Naive thymus-derived CD4-positive, alpha-beta T cell (primary cell): ENCODE data around the gene HLA-DOA. TPM values are rescaled to one million over a fixed set of nuclear protein-coding genes. Genes with fewer than 3 reads are reported as not detected.
A peak's percentile ranks its signal among the peaks of the same experiment; 100 is the strongest.

Experiments
- ATAC-seq: fragments of 150-1000 bp; cut with Tn5 transposase; 2 replicates; pipeline ENCODE4 v1.10.0; 2021; ENCODE audit warnings: mild to moderate bottlenecking, moderate library complexity
- CTCF ChIA-PET: fragments of 350-600 bp; sonication (Branson Sonifier 250); formaldehyde crosslinking; loops from one replicate; lab custom pipeline; 2021; ENCODE audit warnings: antibody characterized with exemption; lab: Charles Lee
- POLR2A ChIA-PET: fragments of 350-600 bp; sonication (Branson Sonifier 250); formaldehyde crosslinking; loops from one replicate; lab custom pipeline; 2021; ENCODE audit warnings: antibody characterized with exemption, inconsistent platforms; lab: Charles Lee
- DNase-seq, 9 donors: peaks; one replicate each; pipeline versions ENCODE4 v3.0.0 to v3.0.0-alpha.2; 2020 to 2022; ENCODE audit warnings: mixed read lengths in 1 of 9
- H3K27ac ChIP-seq: one replicate; pipeline ENCODE4 v1.7.0; 2013; ENCODE audit warnings: mild to moderate bottlenecking, low read depth, low read length, moderate library complexity
- H3K27me3 ChIP-seq, 2 donors: one replicate each; pipeline ENCODE4 v1.7.0; 2013; ENCODE audit warnings: low read length in 2 of 2, mild to moderate bottlenecking in 2 of 2, moderate library complexity in 2 of 2; ENCODE audit not compliant: control insufficient read depth in 2 of 2, insufficient read depth in 2 of 2
- H3K36me3 ChIP-seq, 3 experiments: 1 replicate in 2 of 3; 2 replicates in 1 of 3; pipeline ENCODE4 v1.7.0; 2013; ENCODE audit warnings: low read length in 3 of 3, mild to moderate bottlenecking in 3 of 3, moderate library complexity in 1 of 3; ENCODE audit not compliant: insufficient read depth in 3 of 3, control insufficient read depth in 2 of 3
- H3K4me1 ChIP-seq, 2 donors: one replicate each; pipeline ENCODE4 v1.7.0; 2013; ENCODE audit warnings: low read length in 2 of 2, mild to moderate bottlenecking in 2 of 2, moderate library complexity in 1 of 2; ENCODE audit not compliant: control insufficient read depth in 2 of 2, insufficient read depth in 2 of 2
- H3K4me3 ChIP-seq: 2 replicates; pipeline ENCODE4 v1.7.0; 2013; ENCODE audit warnings: mild to moderate bottlenecking, low read length
- H3K9me3 ChIP-seq, 3 experiments: 1 replicate in 2 of 3; 2 replicates in 1 of 3; pipeline ENCODE4 v1.7.0; 2013; ENCODE audit warnings: low read length in 3 of 3; ENCODE audit not compliant: control insufficient read depth in 2 of 3
- H3K27ac Mint-ChIP-seq, 9 donors: one replicate each; pipeline ENCODE4 v1.8.0; 2020 to 2022; ENCODE audit warnings: mixed read lengths in 9 of 9, mild to moderate bottlenecking in 8 of 9, moderate library complexity in 5 of 9, inconsistent platforms in 2 of 9
- H3K27me3 Mint-ChIP-seq, 5 donors: one replicate each; pipeline ENCODE4 v1.8.0; 2021 to 2022; ENCODE audit warnings: mixed read lengths in 5 of 5, mild to moderate bottlenecking in 1 of 5
- H3K36me3 Mint-ChIP-seq, 5 donors: one replicate each; pipeline ENCODE4 v1.8.0; 2020 to 2022; ENCODE audit warnings: mixed read lengths in 5 of 5, mild to moderate bottlenecking in 3 of 5, inconsistent platforms in 1 of 5
- H3K4me1 Mint-ChIP-seq, 7 donors: one replicate each; pipeline ENCODE4 v1.8.0; 2020 to 2022; ENCODE audit warnings: mixed read lengths in 7 of 7, mild to moderate bottlenecking in 3 of 7, inconsistent platforms in 1 of 7
- H3K4me3 Mint-ChIP-seq, 10 donors: one replicate each; pipeline ENCODE4 v1.8.0; 2020 to 2022; ENCODE audit warnings: mild to moderate bottlenecking in 10 of 10, mixed read lengths in 10 of 10, moderate library complexity in 6 of 10, inconsistent platforms in 2 of 10
- H3K9me3 Mint-ChIP-seq, 11 donors: one replicate each; pipeline ENCODE4 v1.8.0; 2020 to 2022; ENCODE audit warnings: mixed read lengths in 11 of 11, mild to moderate bottlenecking in 4 of 11, inconsistent platforms in 1 of 11, moderate library complexity in 1 of 11
- intact Hi-C, 2 donors: fragments of 100-400 bp; cut with micrococcal nuclease; formaldehyde crosslinking; loops; one replicate each; pipeline ENCODE4 v1.15.1; 2023
- polyA plus RNA-seq, 2 donors: library from polyadenylated mRNA; unstranded; fragments of 300-500 nt; fragmentation: Illumina TruSeq; gene quantifications; one replicate each; pipeline ENCODE4 v1.2.3, GENCODE V29; 2021
- total RNA-seq, 6 experiments: library from RNA in 5 of 6; stranded (reverse) in 5 of 6; gene quantifications; 1 replicate in 5 of 6; 2 replicates in 1 of 6; pipeline ENCODE4 v1.2.3 and lab custom pipeline; 2021 to 2026

The HLA-DOA gene
- total and polyA plus RNA-seq, 7 experiments from 2014 or later: 3.0 to 10.5 (median 5.4) TPM

GRCh38 chr6:32971581-32972352 is 37.6 kb downstream of the HLA-DOA start:
- peaks cover 31 to 47% (median 40%) of the 10 kb centered on the region in 7 donors for H3K4me1 Mint-ChIP-seq
- H3K4me1 ChIP-seq: peaks cover 26 to 32% of the 10 kb centered on the region in 2 donors
- POLR2A ChIA-PET: interaction anchor here (0.5 to 25.6 kb wide), 76 partner anchors 3 to 1774 kb away, joined by 3 to 638 read pairs (median 4); partner anchors contain the start of genes ABHD16A, ATF6B, B3GALT4 and BAG6
- peaks cover 24 to 45% (median 25%) of the 10 kb centered on the region in 3 experiments for H3K36me3 ChIP-seq
- CTCF ChIA-PET: interaction anchor here (0.7 to 14.2 kb wide), 18 partner anchors 9 to 1195 kb away, joined by 3 to 229 read pairs (median 6); partner anchors contain the start of genes HLA-DMA, HLA-DMB, PSMB8 and PSMB9
- peak overlapping the region; percentile 98 for H3K4me3 ChIP-seq
- H3K27ac ChIP-seq: peak overlapping the region; percentile 94
- peak overlapping the region; percentile 78 to 100 (median 99) for H3K27ac Mint-ChIP-seq
- H3K4me3 Mint-ChIP-seq: peak overlapping the region; percentile 89 to 100 (median 98)
- no peaks in the 10 kb centered on the region for H3K27me3 ChIP-seq
- DNase-seq (peak; percentile 99 to 100 (median 100)), ATAC-seq (peak; percentile 73)
- peaks cover 0 to 5% (median 0%) of the 10 kb centered on the region in 5 donors for H3K27me3 Mint-ChIP-seq
- intact Hi-C loops: loop anchor here (1.0 to 5.0 kb wide), 17 partner anchors 13 to 1614 kb away; partner anchors contain the start of genes CLIC1 (in 2 of the 2), PSMB8 (in 2 of the 2), TAP1 (in 2 of the 2) and ATF6B (in 1 of the 2)
- no peaks in the 10 kb centered on the region for H3K9me3 ChIP-seq
- peaks cover 0 to 22% (median 0%) of the 10 kb centered on the region in 11 donors for H3K9me3 Mint-ChIP-seq
- H3K36me3 Mint-ChIP-seq: peaks cover 10 to 63% (median 31%) of the 10 kb centered on the region in 5 donors

- DNase-seq: no peak
- peaks cover 30 to 45% (median 37%) of the 10 kb centered on the region in 7 donors for H3K4me1 Mint-ChIP-seq
- no peaks in the 10 kb centered on the region for H3K9me3 ChIP-seq
- peaks cover 7 to 57% (median 28%) of the 10 kb centered on the region in 5 donors for H3K36me3 Mint-ChIP-seq
- H3K4me3 ChIP-seq: peak overlapping the region; percentile 98
- H3K36me3 ChIP-seq: peaks cover 19 to 40% (median 20%) of the 10 kb centered on the region in 3 experiments
- peaks cover 28 to 34% of the 10 kb centered on the region in 2 donors for H3K4me1 ChIP-seq
- H3K4me3 Mint-ChIP-seq: peak overlapping the region; percentile 89 to 100 (median 98)
- H3K9me3 Mint-ChIP-seq: peaks cover 0 to 22% (median 0%) of the 10 kb centered on the region in 11 donors
- no peaks in the 10 kb centered on the region for H3K27me3 ChIP-seq
- no peak for ATAC-seq
- ChIA-PET CTCF (interaction anchor here (1.1 to 14.2 kb wide), 13 partner anchors 12 to 132 kb away, joined by 3 to 229 read pairs (median 11); partner anchors contain the start of genes HLA-DMA, HLA-DMB, PSMB8 and TAP2), POLR2A (interaction anchor here (0.6 to 25.6 kb wide), 44 partner anchors 2 to 1780 kb away, joined by 3 to 638 read pairs (median 5); partner anchors contain the start of genes ABHD16A, ATF6B, B3GALT4 and BAG6)
- H3K27me3 Mint-ChIP-seq: peaks cover 0 to 5% (median 0%) of the 10 kb centered on the region in 5 donors
- peak overlapping the region; percentile 78 to 100 (median 99) for H3K27ac Mint-ChIP-seq
- H3K27ac ChIP-seq: peak overlapping the region; percentile 94
- intact Hi-C loops: loop anchor here (1.0 to 5.0 kb wide), 10 partner anchors 118 to 1614 kb away; partner anchors contain the start of genes CLIC1 (in 2 of the 2), TAP1 (in 2 of the 2), ATF6B (in 1 of the 2) and GPSM3 (in 1 of the 2)
Measured at GRCh38 chr6:32971242-32971580, 38.2 kb downstream of the HLA-DOA start.

- ATAC-seq (no peak), DNase-seq (peak; percentile 50 to 82 (median 69))
- peaks cover 6 to 52% (median 22%) of the 10 kb centered on the region in 5 donors for H3K36me3 Mint-ChIP-seq
- H3K9me3 Mint-ChIP-seq: peaks cover 0 to 22% (median 0%) of the 10 kb centered on the region in 11 donors
- H3K27ac ChIP-seq: peak overlapping the region; percentile 94
- peak overlapping the region; percentile 78 to 100 (median 99) for H3K27ac Mint-ChIP-seq
- peak overlapping the region; percentile 98 for H3K4me3 ChIP-seq
- ChIA-PET CTCF (interaction anchor here (0.9 to 14.2 kb wide), 9 partner anchors 14 to 132 kb away, joined by 3 to 229 read pairs (median 7); partner anchors contain the start of genes HLA-DMA, PSMB8 and TAP2), POLR2A (interaction anchor here (0.6 to 25.6 kb wide), 25 partner anchors 2 to 1780 kb away, joined by 3 to 638 read pairs (median 12); partner anchors contain the start of genes ABHD16A, ATF6B, B3GALT4 and BRD2)
- no peaks in the 10 kb centered on the region for H3K9me3 ChIP-seq
- H3K4me1 ChIP-seq: peaks cover 28 to 35% of the 10 kb centered on the region in 2 donors
- H3K4me3 Mint-ChIP-seq: peak overlapping the region; percentile 89 to 100 (median 98)
- intact Hi-C loops: loop anchor here (1.0 to 5.0 kb wide), 10 partner anchors 117 to 1613 kb away; partner anchors contain the start of genes CLIC1 (in 2 of the 2), TAP1 (in 2 of the 2), ATF6B (in 1 of the 2) and GPSM3 (in 1 of the 2)
- H3K36me3 ChIP-seq: peaks cover 13 to 34% (median 14%) of the 10 kb centered on the region in 3 experiments
- H3K27me3 Mint-ChIP-seq: peaks cover 0 to 5% (median 0%) of the 10 kb centered on the region in 5 donors
- no peaks in the 10 kb centered on the region for H3K27me3 ChIP-seq
- peaks cover 28 to 42% (median 37%) of the 10 kb centered on the region in 7 donors for H3K4me1 Mint-ChIP-seq
Measured at GRCh38 chr6:32970413-32971241, 38.8 kb downstream of the HLA-DOA start.

- Mint-ChIP-seq H3K9me3 (peaks cover 0 to 22% (median 0%) of the 10 kb centered on the region in 11 donors), H3K36me3 (peaks cover 6 to 44% (median 16%) of the 10 kb centered on the region in 5 donors), H3K27ac (peak overlapping the region; percentile 78 to 100 (median 98)), H3K4me3 (peak overlapping the region; percentile 86 to 99 (median 96)), H3K4me1 (peaks cover 28 to 43% (median 36%) of the 10 kb centered on the region in 7 donors), H3K27me3 (peaks cover 0 to 5% (median 0%) of the 10 kb centered on the region in 5 donors)
- Histone ChIP-seq H3K4me3 (peak overlapping the region; percentile 98), H3K9me3 (no peaks in the 10 kb centered on the region), H3K36me3 (peaks cover 7 to 28% (median 8%) of the 10 kb centered on the region in 3 experiments), H3K27ac (peak overlapping the region; percentile 94), H3K4me1 (peaks cover 23 to 36% of the 10 kb centered on the region in 2 donors), H3K27me3 (no peaks in the 10 kb centered on the region)
- DNase-seq: peak in 6 of 9 donors; percentile 49 to 77 (median 69)
- intact Hi-C loops: loop anchor here (2.0 to 5.0 kb wide), 12 partner anchors 75 to 1613 kb away; partner anchors contain the start of genes CLIC1 (in 2 of the 2), PHF1 (in 2 of the 2), AGPAT1 (in 1 of the 2) and ATF6B (in 1 of the 2)
- ChIA-PET CTCF (interaction anchor here (0.9 to 14.2 kb wide), 6 partner anchors 16 to 36 kb away, joined by 3 to 229 read pairs (median 4); partner anchors contain the start of gene HLA-DMA), POLR2A (interaction anchor here (1.2 to 25.6 kb wide), 14 partner anchors 1 to 841 kb away, joined by 3 to 638 read pairs (median 64); partner anchors contain the start of genes ATF6B, BRD2, FKBPL and GPSM3)
- ATAC-seq: no peak
Measured at GRCh38 chr6:32969685-32970412, 39.5 kb downstream of the HLA-DOA start.
